HFFc6 (cell line): ENCODE data around the gene XPC. TPM values are rescaled to one million over a fixed set of nuclear protein-coding genes. Genes with fewer than 3 reads are reported as not detected.

ENCODE experiments used
- DNase-seq: peaks from one replicate; pipeline ENCODE4 v3.0.0-alpha.2; 2018
- H3K27ac Mint-ChIP-seq: 2 replicates; pipeline ENCODE4 v1.8.0; 2020; ENCODE audit warnings: mild to moderate bottlenecking, mixed read lengths
- H3K27me3 Mint-ChIP-seq: 2 replicates; pipeline ENCODE4 v1.8.0; 2021; ENCODE audit warnings: mild to moderate bottlenecking, moderate library complexity, mixed read lengths; ENCODE audit not compliant: insufficient read depth
- H3K36me3 Mint-ChIP-seq: 2 replicates; pipeline ENCODE4 v1.8.0; 2021; ENCODE audit warnings: low read depth, mixed read lengths
- H3K4me1 Mint-ChIP-seq: 2 replicates; pipeline ENCODE4 v1.8.0; 2020; ENCODE audit warnings: low read depth, mixed read lengths
- H3K4me3 Mint-ChIP-seq: 2 replicates; pipeline ENCODE4 v1.8.0; 2020; ENCODE audit warnings: mild to moderate bottlenecking, moderate library complexity, mixed read lengths
- H3K9me3 Mint-ChIP-seq: 2 replicates; pipeline ENCODE4 v1.8.0; 2020; ENCODE audit warnings: mild to moderate bottlenecking, mixed read lengths
- total RNA-seq, 6 experiments: library from RNA; stranded (reverse); fragmentation: NEBNext Ultra II Directional; extraction: Animal tissue kit (Norgen Biotek cat#: 25700); gene quantifications; 2 replicates in 1 of 6; 3 replicates in 5 of 6; pipeline ENCODE4 v1.2.3, GENCODE V29; 2021
- TF ChIP-seq, protein P1 (sequence below): fragments of 200-600 bp; sonication (generic); IDR thresholded peaks from 2 replicates; pipeline ENCODE4 v1.5.0; 2021; ENCODE audit warnings: antibody characterized with exemption, mild to moderate bottlenecking

The XPC gene
- total RNA-seq, 6 experiments from 2014 or later = 38.7 to 40.3 (median 39.5) TPM

DNA sequence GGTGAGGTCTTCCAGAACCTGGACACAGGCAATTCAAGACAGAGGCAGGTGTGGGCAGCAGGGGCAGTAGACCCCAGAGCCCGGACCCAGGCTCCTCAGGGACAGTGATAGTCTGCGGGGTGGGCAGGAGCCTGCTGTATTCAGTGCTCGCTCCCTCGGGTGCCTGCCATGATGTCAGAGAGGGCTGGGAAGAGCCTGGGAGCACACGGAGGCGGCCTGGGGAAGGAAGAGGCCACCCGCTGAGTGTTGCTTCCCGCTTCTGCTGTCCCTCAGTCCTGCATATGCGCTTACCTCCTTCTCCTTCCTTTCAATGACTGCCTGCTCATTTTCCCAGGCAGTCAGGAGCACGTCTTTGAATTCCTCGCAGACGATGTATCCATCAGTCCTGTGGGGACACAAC, 30.8 kb downstream of the XPC start:
- TF ChIP-seq, protein P1, sequence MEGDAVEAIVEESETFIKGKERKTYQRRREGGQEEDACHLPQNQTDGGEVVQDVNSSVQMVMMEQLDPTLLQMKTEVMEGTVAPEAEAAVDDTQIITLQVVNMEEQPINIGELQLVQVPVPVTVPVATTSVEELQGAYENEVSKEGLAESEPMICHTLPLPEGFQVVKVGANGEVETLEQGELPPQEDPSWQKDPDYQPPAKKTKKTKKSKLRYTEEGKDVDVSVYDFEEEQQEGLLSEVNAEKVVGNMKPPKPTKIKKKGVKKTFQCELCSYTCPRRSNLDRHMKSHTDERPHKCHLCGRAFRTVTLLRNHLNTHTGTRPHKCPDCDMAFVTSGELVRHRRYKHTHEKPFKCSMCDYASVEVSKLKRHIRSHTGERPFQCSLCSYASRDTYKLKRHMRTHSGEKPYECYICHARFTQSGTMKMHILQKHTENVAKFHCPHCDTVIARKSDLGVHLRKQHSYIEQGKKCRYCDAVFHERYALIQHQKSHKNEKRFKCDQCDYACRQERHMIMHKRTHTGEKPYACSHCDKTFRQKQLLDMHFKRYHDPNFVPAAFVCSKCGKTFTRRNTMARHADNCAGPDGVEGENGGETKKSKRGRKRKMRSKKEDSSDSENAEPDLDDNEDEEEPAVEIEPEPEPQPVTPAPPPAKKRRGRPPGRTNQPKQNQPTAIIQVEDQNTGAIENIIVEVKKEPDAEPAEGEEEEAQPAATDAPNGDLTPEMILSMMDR = no peak
- H3K27ac Mint-ChIP-seq = peak overlapping the region; percentile 70
- H3K9me3 Mint-ChIP-seq = no peaks in the 10 kb centered on the region
- H3K4me1 Mint-ChIP-seq = peaks cover 60% of the 10 kb centered on the region
- DNase-seq = no peak
- peaks cover 30% of the 10 kb centered on the region for H3K36me3 Mint-ChIP-seq
- H3K4me3 Mint-ChIP-seq = no peak overlapping the region
- peaks cover 5% of the 10 kb centered on the region for H3K27me3 Mint-ChIP-seq

DNA sequence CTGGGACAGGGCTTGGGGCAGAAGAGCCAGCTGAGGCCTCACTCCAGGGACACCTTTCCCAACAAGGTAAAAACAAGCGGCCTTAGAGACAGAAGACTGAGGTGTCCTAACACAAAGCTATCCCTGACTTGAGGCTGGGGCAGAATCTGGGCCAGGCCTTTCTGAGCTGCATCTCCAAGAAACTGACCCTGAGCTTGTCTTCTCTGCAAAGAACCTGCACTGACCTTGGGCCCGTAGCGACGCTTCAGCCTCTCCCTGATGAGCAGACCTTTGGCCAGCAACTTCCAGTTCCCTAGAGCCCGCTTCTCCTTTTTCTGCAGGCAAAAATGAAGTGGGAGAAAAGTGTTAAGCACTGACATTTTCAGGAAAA, 31.4 kb downstream of the XPC start:
- no peak overlapping the region for H3K4me3 Mint-ChIP-seq
- no peaks in the 10 kb centered on the region for H3K9me3 Mint-ChIP-seq
- no peak for DNase-seq
- H3K36me3 Mint-ChIP-seq = peaks cover 31% of the 10 kb centered on the region
- H3K27me3 Mint-ChIP-seq = peaks cover 4% of the 10 kb centered on the region
- peaks cover 66% of the 10 kb centered on the region for H3K4me1 Mint-ChIP-seq
- TF ChIP-seq, protein P1 = no peak
- H3K27ac Mint-ChIP-seq = peak overlapping the region; percentile 99

DNA sequence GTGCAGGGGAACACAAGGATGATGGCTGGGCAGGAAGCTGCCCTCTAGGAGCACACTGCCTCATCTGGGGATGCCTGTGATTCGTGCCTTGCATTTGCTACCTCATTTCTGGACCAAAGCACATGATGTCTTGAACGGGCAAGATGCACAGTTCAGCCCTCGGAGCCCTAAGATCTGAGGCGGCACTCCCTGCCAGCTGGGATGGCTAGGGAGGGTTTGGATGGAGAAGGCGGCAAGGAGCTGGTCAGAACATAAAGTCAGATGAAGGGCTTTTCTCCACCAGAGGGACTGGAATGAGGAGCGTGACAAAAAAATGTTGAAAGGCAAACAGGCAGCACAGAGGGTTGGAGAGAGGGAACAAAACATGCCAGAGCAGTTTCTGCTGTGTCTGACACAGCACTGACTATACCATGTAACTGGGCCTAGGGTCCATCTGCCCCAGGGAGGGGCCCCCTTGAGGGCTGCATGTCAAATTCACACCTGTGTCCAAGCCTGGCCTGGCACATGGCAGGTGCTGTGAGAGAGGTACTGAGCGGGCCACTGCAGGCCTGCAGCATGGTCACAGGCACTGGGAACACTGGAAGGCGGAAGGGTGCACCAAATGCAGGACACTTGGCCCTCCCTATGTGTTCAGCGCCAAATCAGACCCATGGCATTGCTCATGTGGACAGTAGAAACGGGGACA, 31.9 kb downstream of the XPC start:
- H3K4me1 Mint-ChIP-seq = peaks cover 71% of the 10 kb centered on the region
- TF ChIP-seq, protein P1 = peak; percentile 25; the same call in 1 of the 2 replicates
- no peaks in the 10 kb centered on the region for H3K9me3 Mint-ChIP-seq
- H3K4me3 Mint-ChIP-seq = no peak overlapping the region
- no peak for DNase-seq
- peaks cover 6% of the 10 kb centered on the region for H3K27me3 Mint-ChIP-seq
- H3K36me3 Mint-ChIP-seq = peaks cover 36% of the 10 kb centered on the region
- H3K27ac Mint-ChIP-seq = peak overlapping the region; percentile 99

DNA sequence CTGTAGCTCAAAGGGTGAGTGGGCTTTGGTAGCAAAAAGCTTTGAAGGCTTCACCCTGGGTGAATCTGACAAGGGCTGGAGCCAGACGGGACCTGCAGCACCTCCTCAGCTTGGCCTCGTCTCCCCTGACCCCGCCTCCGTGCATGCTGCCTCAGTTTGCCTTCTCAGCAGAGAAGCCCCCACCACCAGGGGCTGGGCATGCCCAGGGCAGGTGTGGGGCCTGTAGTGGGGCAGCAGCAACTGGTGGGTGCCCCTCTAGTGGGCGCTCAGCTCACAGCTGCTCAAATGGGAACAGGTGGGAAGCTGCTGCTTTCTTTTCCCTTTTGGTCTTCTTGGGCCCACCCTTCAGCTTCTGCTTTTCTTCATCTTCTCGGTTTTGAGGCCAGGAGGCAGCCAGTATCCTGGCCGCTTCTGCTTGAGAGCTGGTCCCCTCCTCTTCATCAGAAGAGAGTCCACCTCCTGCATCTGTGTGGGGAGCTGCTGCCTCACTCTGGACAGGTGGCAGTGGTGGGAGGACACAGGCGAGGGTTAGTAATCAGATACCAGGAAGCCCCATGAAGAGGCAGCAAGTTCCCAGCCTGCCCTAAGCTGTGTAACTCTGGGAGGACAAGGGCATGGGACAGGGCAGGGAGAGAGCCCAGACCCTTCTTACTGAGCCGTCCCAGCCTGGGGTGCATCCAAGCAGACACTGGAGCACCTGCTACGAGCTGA, 32.6 kb downstream of the XPC start:
- H3K4me1 Mint-ChIP-seq = peaks cover 74% of the 10 kb centered on the region
- no peaks in the 10 kb centered on the region for H3K9me3 Mint-ChIP-seq
- DNase-seq = no peak
- H3K4me3 Mint-ChIP-seq = no peak overlapping the region; the same call in 1 of the 2 replicates
- TF ChIP-seq, protein P1 = peak; percentile 55; the same call in 1 of the 2 replicates
- H3K27ac Mint-ChIP-seq = peak overlapping the region; percentile 99
- H3K36me3 Mint-ChIP-seq = peaks cover 36% of the 10 kb centered on the region
- H3K27me3 Mint-ChIP-seq = peaks cover 6% of the 10 kb centered on the region

DNA sequence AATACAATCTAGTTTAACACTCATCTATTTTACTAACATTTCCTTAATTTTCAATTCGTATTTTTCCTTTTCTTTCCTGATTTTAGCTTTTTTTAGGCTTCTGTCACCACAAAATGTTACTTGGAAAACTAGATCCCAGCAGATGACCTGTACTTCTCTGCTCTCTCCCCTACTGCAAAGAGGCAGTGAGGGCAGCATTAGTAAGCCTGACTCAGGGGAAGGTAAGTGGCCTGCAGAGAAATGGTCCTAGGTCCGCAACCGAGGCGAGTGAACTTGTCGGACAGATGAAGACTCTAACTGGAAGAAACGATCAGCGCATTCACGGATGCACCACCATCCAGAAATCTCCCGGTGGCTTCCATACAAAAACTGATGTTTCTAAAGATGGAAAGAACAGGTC, 33.2 kb downstream of the XPC start:
- Mint-ChIP-seq H3K27me3 (peaks cover 6% of the 10 kb centered on the region), H3K4me1 (peaks cover 74% of the 10 kb centered on the region), H3K36me3 (peaks cover 36% of the 10 kb centered on the region), H3K4me3 (peak overlapping the region; percentile 73), H3K9me3 (no peaks in the 10 kb centered on the region), H3K27ac (peak overlapping the region; percentile 99)
- TF ChIP-seq, protein P1 = no peak
- DNase-seq = peak; percentile 60
